H9 (cell line): Measurements from ENCODE around the gene WDR88. TPM values are rescaled to one million over a fixed set of nuclear protein-coding genes. Genes with fewer than 3 reads are reported as not detected.

Experiments used
- DNase-seq: peaks from one replicate; pipeline ENCODE4 v3.0.0-alpha.2; 2017
- H2AFZ ChIP-seq: one replicate; pipeline ENCODE4 v1.6.1; 2013; ENCODE audit warnings: mild to moderate bottlenecking, low read length, control low read depth, moderate library complexity
- H2AK5ac ChIP-seq: 2 replicates; pipeline ENCODE4 v1.6.1; 2013; ENCODE audit warnings: low read length, control low read depth, mixed read lengths; ENCODE audit not compliant: insufficient read length
- H2BK120ac ChIP-seq: one replicate; pipeline ENCODE4 v1.6.1; 2013; ENCODE audit warnings: low read depth, mild to moderate bottlenecking, low read length, control low read depth, inconsistent platforms; ENCODE audit not compliant: poor library complexity, severe bottlenecking
- H2BK12ac ChIP-seq: 2 replicates; pipeline ENCODE4 v1.6.1; 2013; ENCODE audit warnings: low read length, control low read depth, mixed read lengths, low read depth; ENCODE audit not compliant: insufficient read length
- H2BK15ac ChIP-seq: 2 replicates; pipeline ENCODE4 v1.6.1; 2013; ENCODE audit warnings: low read depth, low read length, control low read depth
- H2BK20ac ChIP-seq: one replicate; pipeline ENCODE4 v1.6.1; 2013; ENCODE audit warnings: low read depth, mild to moderate bottlenecking, low read length, control low read depth, inconsistent platforms; ENCODE audit not compliant: poor library complexity, severe bottlenecking
- H2BK5ac ChIP-seq: 2 replicates; pipeline ENCODE4 v1.6.1; 2013; ENCODE audit warnings: low read length, control low read depth, mixed read lengths; ENCODE audit not compliant: insufficient read length
- H3K14ac ChIP-seq: 2 replicates; pipeline ENCODE4 v1.6.1; 2013; ENCODE audit warnings: low read length, control low read depth; ENCODE audit not compliant: insufficient read depth
- H3K18ac ChIP-seq: 2 replicates; pipeline ENCODE4 v1.6.1; 2013; ENCODE audit warnings: low read depth, mild to moderate bottlenecking, mixed read lengths, low read length, control low read depth; ENCODE audit not compliant: insufficient read length
- H3K23ac ChIP-seq: 2 replicates; pipeline ENCODE4 v1.6.1; 2013; ENCODE audit warnings: low read length, control low read depth, mixed read lengths, low read depth; ENCODE audit not compliant: insufficient read length
- H3K23me2 ChIP-seq: 2 replicates; pipeline ENCODE4 v1.6.1; 2013; ENCODE audit warnings: low read depth, mild to moderate bottlenecking, mixed read lengths, low read length, control low read depth; ENCODE audit not compliant: insufficient read length, poor library complexity, severe bottlenecking
- H3K27ac ChIP-seq: 2 replicates; pipeline ENCODE4 v1.5.1; 2013; ENCODE audit warnings: low read length, control low read depth, mixed read lengths, low read depth; ENCODE audit not compliant: insufficient read length
- H3K27me3 ChIP-seq: 2 replicates; pipeline ENCODE4 v1.6.1; 2013; ENCODE audit warnings: low read length, control low read depth, inconsistent platforms; ENCODE audit not compliant: insufficient read depth
- H3K4ac ChIP-seq: 2 replicates; pipeline ENCODE4 v1.6.1; 2013; ENCODE audit warnings: low read depth, mild to moderate bottlenecking, control low read depth, inconsistent platforms, low read length, moderate library complexity
- H3K4me1 ChIP-seq: 2 replicates; pipeline ENCODE4 v1.6.1; 2013; ENCODE audit warnings: low read length, control low read depth, inconsistent platforms; ENCODE audit not compliant: insufficient read depth
- H3K4me2 ChIP-seq: 2 replicates; pipeline ENCODE4 v1.6.1; 2013; ENCODE audit warnings: low read length, control low read depth, mixed read lengths; ENCODE audit not compliant: insufficient read length, insufficient read depth
- H3K56ac ChIP-seq: 2 replicates; pipeline ENCODE4 v1.6.1; 2013; ENCODE audit warnings: low read depth, mild to moderate bottlenecking, mixed read lengths, low read length, control low read depth; ENCODE audit not compliant: insufficient read length
- H3K79me1 ChIP-seq: 2 replicates; pipeline ENCODE4 v1.6.1; 2013; ENCODE audit warnings: low read depth, mild to moderate bottlenecking, moderate library complexity, low read length, control low read depth, inconsistent platforms; ENCODE audit not compliant: insufficient read depth, poor library complexity, severe bottlenecking
- H3K79me2 ChIP-seq: 2 replicates; pipeline ENCODE4 v1.6.1; 2013; ENCODE audit warnings: low read length, control low read depth, inconsistent platforms; ENCODE audit not compliant: insufficient read depth
- H3K9ac ChIP-seq: 2 replicates; pipeline ENCODE4 v1.6.1; 2013; ENCODE audit warnings: low read length, control low read depth, mixed read lengths; ENCODE audit not compliant: insufficient read length; ENCODE audit errors: extremely low read depth
- H3K9me3 ChIP-seq: one replicate; pipeline ENCODE4 v1.6.1; 2013; ENCODE audit warnings: low read depth, low read length, inconsistent platforms; ENCODE audit not compliant: control insufficient read depth
- H3T11ph ChIP-seq: one replicate; pipeline ENCODE4 v1.6.1; 2013; ENCODE audit warnings: mild to moderate bottlenecking, low read length, control low read depth, inconsistent platforms
- H4K20me1 ChIP-seq: one replicate; pipeline ENCODE4 v1.6.1; 2013; ENCODE audit not compliant: control insufficient read depth, insufficient read length, insufficient read depth
- H4K5ac ChIP-seq: 2 replicates; pipeline ENCODE4 v1.6.1; 2013; ENCODE audit warnings: low read depth, mild to moderate bottlenecking, mixed read lengths, low read length, control low read depth; ENCODE audit not compliant: insufficient read length
- H4K8ac ChIP-seq: replicated peaks from 2 replicates; pipeline ENCODE4 v1.6.1; 2013; ENCODE audit warnings: low read length, control low read depth, mixed read lengths, low read depth; ENCODE audit not compliant: insufficient read length
- H4K91ac ChIP-seq: 2 replicates; pipeline ENCODE4 v1.6.1; 2013; ENCODE audit warnings: low read depth, mild to moderate bottlenecking, moderate library complexity, mixed read lengths, low read length, control low read depth; ENCODE audit not compliant: insufficient read length
- H3K27ac Mint-ChIP-seq, 3 experiments: 2 replicates in 2 of 3; 3 replicates in 1 of 3; pipeline ENCODE4 v1.8.0; 2020 to 2021; ENCODE audit warnings: mixed read lengths in 3 of 3, mild to moderate bottlenecking in 1 of 3, moderate library complexity in 1 of 3
- H3K27me3 Mint-ChIP-seq: 2 replicates; pipeline ENCODE4 v1.8.0; 2021; ENCODE audit warnings: low read depth, mild to moderate bottlenecking, moderate library complexity, mixed read lengths
- H3K36me3 Mint-ChIP-seq, 3 experiments: 2 replicates in 2 of 3; 3 replicates in 1 of 3; pipeline ENCODE4 v1.8.0; 2020 to 2021; ENCODE audit warnings: low read depth in 3 of 3, mixed read lengths in 3 of 3; ENCODE audit not compliant: insufficient read depth in 1 of 3
- H3K4me1 Mint-ChIP-seq, 2 experiments: 2 replicates each; pipeline ENCODE4 v1.8.0; 2020; ENCODE audit warnings: mixed read lengths in 2 of 2
- H3K4me3 Mint-ChIP-seq, 2 experiments: 2 replicates in 1 of 2; 3 replicates in 1 of 2; pipeline ENCODE4 v1.8.0; 2020 to 2021; ENCODE audit warnings: mild to moderate bottlenecking in 2 of 2, mixed read lengths in 2 of 2, moderate library complexity in 1 of 2
- H3K9me3 Mint-ChIP-seq, 2 experiments: 2 replicates in 1 of 2; 3 replicates in 1 of 2; pipeline ENCODE4 v1.8.0; 2020; ENCODE audit warnings: mild to moderate bottlenecking in 2 of 2, mixed read lengths in 2 of 2, moderate library complexity in 1 of 2
- WGBS: extraction: QIAGEN DNeasy Blood & Tissue Kit; methylation state at CpG from one replicate; pipeline ENCODE4 v1.1.7; 2013; ENCODE audit warnings: missing lambda C conversion rate, low lambda C conversion rate, mixed read lengths; ENCODE audit not compliant: insufficient read length; ENCODE audit errors: extremely low coverage; 5-methylcytosine and 5-hydroxymethylcytosine counted together
- total RNA-seq: library from RNA; stranded (reverse); gene quantifications from 2 replicates; pipeline ENCODE4 v1.2.1, GENCODE V29; 2021
- TF ChIP-seq, protein P1 (sequence below): fragments of 200-600 bp; sonication (generic); conservative IDR thresholded peaks from 3 replicates; pipeline ENCODE4 v1.8.0; 2021; ENCODE audit warnings: antibody characterized with exemption, mild to moderate bottlenecking

WDR88 gene
- total RNA-seq, 1 experiment from 2014 or later, result not detected

DNA sequence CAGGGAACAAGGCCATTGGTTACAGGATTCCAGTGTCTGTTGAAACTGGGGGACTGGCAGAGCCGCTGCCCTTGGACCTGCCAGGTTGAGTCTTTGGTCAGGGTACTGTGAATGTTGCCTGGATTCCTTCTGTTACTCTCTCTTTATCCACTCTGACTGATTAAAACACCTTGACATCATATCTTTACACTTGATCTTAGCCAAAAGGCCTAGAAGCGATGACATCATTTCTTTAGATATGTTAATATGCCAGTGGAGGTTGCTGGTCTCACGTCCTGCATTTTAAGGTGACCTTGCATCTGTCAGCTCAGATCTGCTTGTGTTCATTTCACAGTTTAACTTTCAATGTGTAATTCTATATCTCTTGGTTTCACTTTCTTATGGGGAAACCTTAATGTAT is 41.7 kb upstream of the WDR88 start:
- Histone ChIP-seq H4K8ac (no peak overlapping the region), H3K23ac (no peak overlapping the region), H4K91ac (no peak overlapping the region), H3K4ac (no peak overlapping the region), H3K4me1 (no peaks in the 10 kb centered on the region), H3K9ac (no peak overlapping the region), H2BK12ac (no peak overlapping the region), H3K4me2 (no peak overlapping the region), H4K20me1 (no peaks in the 10 kb centered on the region), H3K27me3 (no peaks in the 10 kb centered on the region), H2BK20ac (no peak overlapping the region), H3K18ac (no peak overlapping the region), H2BK5ac (no peak overlapping the region), H3K79me1 (no peaks in the 10 kb centered on the region), H2BK15ac (no peak overlapping the region), H2AFZ (no peak overlapping the region), H3T11ph (no peak overlapping the region), H3K14ac (no peak overlapping the region), H2BK120ac (no peak overlapping the region), H3K27ac (no peak overlapping the region), H4K5ac (no peak overlapping the region), H3K79me2 (no peaks in the 10 kb centered on the region), H3K23me2 (no peaks in the 10 kb centered on the region), H3K56ac (no peak overlapping the region), H2AK5ac (no peak overlapping the region), H3K9me3 (no peaks in the 10 kb centered on the region)
- Mint-ChIP-seq H3K27me3 (no peaks in the 10 kb centered on the region), H3K36me3 (peaks cover 4 to 55% (median 43%) of the 10 kb centered on the region in 3 experiments; a peak in 6 of 7 replicates), H3K27ac (peak overlapping the region in 2 of 3 experiments; percentile 20 to 39; a peak in 3 of 7 replicates), H3K4me1 (peaks cover 6% of the 10 kb centered on the region in 2 experiments; a peak in 3 of 4 replicates), H3K9me3 (no peaks in the 10 kb centered on the region), H3K4me3 (no peak overlapping the region)
- no peak for DNase-seq
- WGBS, result no CpG with 5 or more reads among the region's 3 CpGs
- TF ChIP-seq, protein P1, sequence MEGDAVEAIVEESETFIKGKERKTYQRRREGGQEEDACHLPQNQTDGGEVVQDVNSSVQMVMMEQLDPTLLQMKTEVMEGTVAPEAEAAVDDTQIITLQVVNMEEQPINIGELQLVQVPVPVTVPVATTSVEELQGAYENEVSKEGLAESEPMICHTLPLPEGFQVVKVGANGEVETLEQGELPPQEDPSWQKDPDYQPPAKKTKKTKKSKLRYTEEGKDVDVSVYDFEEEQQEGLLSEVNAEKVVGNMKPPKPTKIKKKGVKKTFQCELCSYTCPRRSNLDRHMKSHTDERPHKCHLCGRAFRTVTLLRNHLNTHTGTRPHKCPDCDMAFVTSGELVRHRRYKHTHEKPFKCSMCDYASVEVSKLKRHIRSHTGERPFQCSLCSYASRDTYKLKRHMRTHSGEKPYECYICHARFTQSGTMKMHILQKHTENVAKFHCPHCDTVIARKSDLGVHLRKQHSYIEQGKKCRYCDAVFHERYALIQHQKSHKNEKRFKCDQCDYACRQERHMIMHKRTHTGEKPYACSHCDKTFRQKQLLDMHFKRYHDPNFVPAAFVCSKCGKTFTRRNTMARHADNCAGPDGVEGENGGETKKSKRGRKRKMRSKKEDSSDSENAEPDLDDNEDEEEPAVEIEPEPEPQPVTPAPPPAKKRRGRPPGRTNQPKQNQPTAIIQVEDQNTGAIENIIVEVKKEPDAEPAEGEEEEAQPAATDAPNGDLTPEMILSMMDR, result no peak
